Measurements from ENCODE around the gene ZNF536. TPM values are rescaled to one million over a fixed set of nuclear protein-coding genes. Genes with fewer than 3 reads are reported as not detected.

The ZNF536 gene
- total RNA-seq, 1 experiment from 2014 or later, result not detected

DNA sequence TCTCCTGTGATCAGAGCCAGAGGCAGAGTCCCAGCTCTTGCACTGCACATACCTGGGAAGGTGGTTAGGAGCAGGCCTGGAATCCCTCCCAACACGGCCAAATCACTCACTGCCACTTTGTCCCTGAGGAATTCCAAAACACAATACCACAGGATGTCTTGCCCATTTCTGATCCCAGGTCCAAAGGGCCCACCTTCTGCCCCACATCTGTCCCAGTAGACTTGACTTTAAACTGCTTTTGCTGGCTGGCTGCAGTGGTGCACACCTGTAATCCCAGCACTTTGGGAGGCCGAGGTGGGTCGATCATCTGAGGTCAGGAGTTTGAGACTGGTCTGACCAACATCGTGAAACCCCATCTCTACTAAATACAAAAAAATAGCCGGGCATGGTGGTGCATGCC is 18.9 kb downstream of the ZNF536 start:
- Histone ChIP-seq H2BK15ac (ENCODE audit: low read depth, low read length) (no peak overlapping the region), H4K8ac (replicated peaks; ENCODE audit: insufficient read length, low read depth, low read length) (no peak overlapping the region), H4K5ac (ENCODE audit: insufficient read length, low read depth, low read length) (no peak overlapping the region), H2BK120ac (ENCODE audit: low read depth, low read length, poor library complexity, severe bottlenecking) (no peak overlapping the region), H3K56ac (ENCODE audit: insufficient read length, low read depth, low read length) (no peak overlapping the region), H3K14ac (ENCODE audit: insufficient read depth, low read length) (no peak overlapping the region), H2BK12ac (ENCODE audit: insufficient read length, low read depth, low read length) (no peak overlapping the region), H3K79me2 (ENCODE audit: insufficient read depth, low read length) (no peaks in the 10 kb centered on the region), H3K79me1 (ENCODE audit: insufficient read depth, low read depth, low read length, poor library complexity, severe bottlenecking) (no peaks in the 10 kb centered on the region), H3K4me2 (ENCODE audit: insufficient read depth, insufficient read length, low read length) (no peak overlapping the region), H3K27me3 (ENCODE audit: insufficient read depth, low read length) (no peaks in the 10 kb centered on the region), H3K27ac (ENCODE audit: insufficient read length, low read depth, low read length) (no peak overlapping the region), H3K4me1 (ENCODE audit: insufficient read depth, low read length) (peaks cover 9% of the 10 kb centered on the region; the same call in 1 of the 2 replicates), H3K9me3 (ENCODE audit: control insufficient read depth, low read depth, low read length) (no peaks in the 10 kb centered on the region), H4K20me1 (ENCODE audit: control insufficient read depth, insufficient read depth, insufficient read length) (no peaks in the 10 kb centered on the region), H3K23me2 (ENCODE audit: insufficient read length, low read depth, low read length, poor library complexity, severe bottlenecking) (no peaks in the 10 kb centered on the region), H2AFZ (ENCODE audit: low read length) (no peak overlapping the region), H3T11ph (ENCODE audit: low read length) (no peak overlapping the region), H2BK20ac (ENCODE audit: low read depth, low read length, poor library complexity, severe bottlenecking) (no peak overlapping the region), H3K4ac (ENCODE audit: low read depth, low read length) (no peak overlapping the region), H2BK5ac (ENCODE audit: insufficient read length, low read length) (no peak overlapping the region), H4K91ac (ENCODE audit: insufficient read length, low read depth, low read length) (no peak overlapping the region), H3K23ac (ENCODE audit: insufficient read length, low read depth, low read length) (no peak overlapping the region), H3K9ac (ENCODE audit: extremely low read depth, insufficient read length, low read length) (no peak overlapping the region), H3K18ac (ENCODE audit: insufficient read length, low read depth, low read length) (no peak overlapping the region), H2AK5ac (ENCODE audit: insufficient read length, low read length) (no peak overlapping the region)
- H3K36me3 Mint-ChIP-seq (ENCODE audit: insufficient read depth in 1 of 3, low read depth in 3 of 3), result no peaks in the 10 kb centered on the region
- no peak overlapping the region for H3K27ac Mint-ChIP-seq
- no peak for DNase-seq
- peaks cover 43% of the 10 kb centered on the region for H3K27me3 Mint-ChIP-seq (ENCODE audit: low read depth)
- TF ChIP-seq, protein P1, sequence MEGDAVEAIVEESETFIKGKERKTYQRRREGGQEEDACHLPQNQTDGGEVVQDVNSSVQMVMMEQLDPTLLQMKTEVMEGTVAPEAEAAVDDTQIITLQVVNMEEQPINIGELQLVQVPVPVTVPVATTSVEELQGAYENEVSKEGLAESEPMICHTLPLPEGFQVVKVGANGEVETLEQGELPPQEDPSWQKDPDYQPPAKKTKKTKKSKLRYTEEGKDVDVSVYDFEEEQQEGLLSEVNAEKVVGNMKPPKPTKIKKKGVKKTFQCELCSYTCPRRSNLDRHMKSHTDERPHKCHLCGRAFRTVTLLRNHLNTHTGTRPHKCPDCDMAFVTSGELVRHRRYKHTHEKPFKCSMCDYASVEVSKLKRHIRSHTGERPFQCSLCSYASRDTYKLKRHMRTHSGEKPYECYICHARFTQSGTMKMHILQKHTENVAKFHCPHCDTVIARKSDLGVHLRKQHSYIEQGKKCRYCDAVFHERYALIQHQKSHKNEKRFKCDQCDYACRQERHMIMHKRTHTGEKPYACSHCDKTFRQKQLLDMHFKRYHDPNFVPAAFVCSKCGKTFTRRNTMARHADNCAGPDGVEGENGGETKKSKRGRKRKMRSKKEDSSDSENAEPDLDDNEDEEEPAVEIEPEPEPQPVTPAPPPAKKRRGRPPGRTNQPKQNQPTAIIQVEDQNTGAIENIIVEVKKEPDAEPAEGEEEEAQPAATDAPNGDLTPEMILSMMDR (conservative IDR thresholded peaks at IDR 0.05), result no peak
- no peaks in the 10 kb centered on the region; a peak in 1 of 5 replicates for H3K9me3 Mint-ChIP-seq
- no CpG with 5 or more reads among the region's 5 CpGs for WGBS (ENCODE audit: extremely low coverage, insufficient read length, low lambda C conversion rate)
- H3K4me1 Mint-ChIP-seq, result peaks cover 38% of the 10 kb centered on the region in 2 experiments
- H3K4me3 Mint-ChIP-seq, result no peak overlapping the region

Data from H9 (cell line).